Sciatic nerve (tissue), 2 donors: ENCODE results near the gene TRAK2. TPM values are rescaled to one million over a fixed set of nuclear protein-coding genes. Genes with fewer than 3 reads are reported as not detected.
"Not testable (repeated sequence)": the region's sequence is repeated elsewhere in the genome, so short reads cannot be mapped to it uniquely, and the experiment has no call there.

Experiments used
- ATAC-seq: fragments of 200-7000 bp; cut with Tn5 transposase; one replicate; pipeline ENCODE4 v1.9.1; 2020; ENCODE audit warnings: mild to moderate bottlenecking, moderate library complexity
- DNase-seq: peaks from one replicate; pipeline ENCODE4 v3.0.0-alpha.2; 2020; ENCODE audit warnings: low spot score
- intact Hi-C: fragments of 100-400 bp; cut with DNase I; formaldehyde crosslinking; loops from one replicate; pipeline ENCODE4 v1.14.2; 2022
- total RNA-seq: library from RNA; stranded (reverse); fragmentation: NEBNext Ultra II Directional; extraction: Animal tissue kit (Norgen Biotek cat#: 25700); gene quantifications from one replicate; pipeline ENCODE4 v1.2.1, GENCODE V29; 2021
- donor health status: DM: no; HTN: no; CAD: no.
- donor health status: DM: no; HTN: no; CAD: no.

The TRAK2 gene
- total RNA-seq, 1 donor from 2014 or later: 55.1 TPM

- intact Hi-C loops: no loop called here
- DNase-seq (no peak), ATAC-seq (no peak)
These were observed 1.8 kb upstream of the TRAK2 start for GRCh38 chr2:201452922-201453643.

DNA sequence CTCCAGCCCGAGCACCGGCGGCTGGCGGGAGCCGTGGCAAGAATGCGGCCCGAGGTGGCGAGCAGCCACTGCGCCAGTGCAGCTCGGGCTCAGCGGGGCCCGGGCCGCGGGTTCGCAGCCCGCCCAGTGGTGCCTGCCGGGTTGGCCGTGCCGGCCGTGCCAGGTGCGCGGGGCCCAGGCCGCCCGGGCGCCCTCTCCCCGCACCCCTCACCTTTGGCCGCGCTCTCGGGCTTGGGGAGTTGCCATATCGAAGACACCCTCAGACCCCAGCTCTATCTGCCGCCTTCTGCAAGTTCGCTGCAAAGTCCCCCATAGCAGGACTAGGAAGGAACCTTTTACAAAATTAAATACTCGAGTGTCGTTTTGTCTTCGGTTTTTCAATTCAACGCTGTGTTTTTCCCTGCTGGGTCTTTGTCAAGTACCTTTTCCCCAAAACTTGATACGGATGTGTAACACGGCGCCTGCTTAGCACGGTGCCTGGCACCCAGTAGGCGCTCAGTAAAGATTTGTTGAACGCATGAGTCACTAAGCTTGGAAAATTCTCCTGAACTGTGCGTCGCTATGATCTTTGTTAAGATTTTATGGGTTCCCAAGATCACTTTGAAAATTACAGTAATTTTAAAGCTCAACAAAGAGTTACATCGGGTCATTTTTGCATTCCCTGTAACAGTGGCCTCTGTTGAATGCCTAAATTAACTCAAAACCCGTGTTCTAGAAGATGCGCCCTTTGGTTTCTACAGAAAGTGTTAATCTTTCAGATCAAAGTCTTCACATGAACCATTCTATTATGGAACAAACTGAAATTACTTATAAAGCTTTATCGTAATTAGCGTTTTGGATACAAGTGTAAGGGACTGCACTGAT is 1.0 kb upstream of the TRAK2 start:
- no peak for ATAC-seq
- intact Hi-C loops: no loop called here
- no peak for DNase-seq

- intact Hi-C loops: no loop called here
- peak; percentile 57 for ATAC-seq
- DNase-seq: no peak
These were observed 335 bp downstream of the TRAK2 start for GRCh38 chr2:201450954-201451291.

GRCh38 chr2:201448701-201449100 is 2.6 kb downstream of the TRAK2 start:
- no peak for ATAC-seq
- intact Hi-C loops: no loop called here
- DNase-seq: no peak

DNA sequence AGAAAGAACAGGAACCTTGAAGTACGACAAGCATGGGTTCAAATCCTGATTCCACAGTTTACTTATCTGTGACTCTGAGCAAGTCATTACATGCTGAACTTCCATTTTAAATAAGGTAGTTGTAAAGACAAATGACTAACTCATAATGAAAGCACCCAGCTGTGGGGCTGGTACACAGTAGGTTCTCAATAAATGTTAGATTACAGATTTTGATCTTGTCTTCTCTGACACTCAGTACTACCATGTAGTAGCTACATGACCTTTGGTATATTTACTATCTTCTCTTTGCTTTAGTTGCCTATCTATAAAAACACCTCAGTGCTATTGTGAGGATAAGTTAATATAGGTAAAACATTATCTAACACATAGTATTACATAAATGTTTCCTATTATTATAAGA is 3.2 kb downstream of the TRAK2 start:
- DNase-seq: no peak
- intact Hi-C loops: no loop called here

DNA sequence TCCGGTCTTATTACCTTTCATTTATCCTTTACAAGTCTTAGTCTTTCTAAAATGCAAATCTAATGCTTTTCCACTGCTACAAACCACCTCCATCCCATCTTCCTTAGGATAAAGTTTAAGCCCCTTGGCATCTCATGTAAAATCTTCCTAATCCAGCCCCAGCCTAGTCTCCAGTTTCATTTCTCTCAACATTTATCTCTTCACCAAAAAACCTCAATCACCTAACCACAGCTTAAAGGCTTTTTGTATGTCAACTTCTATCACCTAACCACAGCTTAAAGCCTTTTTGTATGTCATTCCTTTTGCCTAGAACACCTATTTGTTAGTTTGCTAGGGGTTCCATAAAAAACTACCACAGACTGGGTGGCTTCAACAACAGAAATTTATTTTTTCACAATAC is 4.2 kb downstream of the TRAK2 start:
- ATAC-seq (no peak), DNase-seq (no peak)
- intact Hi-C loops: no loop called here

More for the DNA sequence above, 3.2 kb downstream of the TRAK2 start:
- no peak for ATAC-seq

DNA sequence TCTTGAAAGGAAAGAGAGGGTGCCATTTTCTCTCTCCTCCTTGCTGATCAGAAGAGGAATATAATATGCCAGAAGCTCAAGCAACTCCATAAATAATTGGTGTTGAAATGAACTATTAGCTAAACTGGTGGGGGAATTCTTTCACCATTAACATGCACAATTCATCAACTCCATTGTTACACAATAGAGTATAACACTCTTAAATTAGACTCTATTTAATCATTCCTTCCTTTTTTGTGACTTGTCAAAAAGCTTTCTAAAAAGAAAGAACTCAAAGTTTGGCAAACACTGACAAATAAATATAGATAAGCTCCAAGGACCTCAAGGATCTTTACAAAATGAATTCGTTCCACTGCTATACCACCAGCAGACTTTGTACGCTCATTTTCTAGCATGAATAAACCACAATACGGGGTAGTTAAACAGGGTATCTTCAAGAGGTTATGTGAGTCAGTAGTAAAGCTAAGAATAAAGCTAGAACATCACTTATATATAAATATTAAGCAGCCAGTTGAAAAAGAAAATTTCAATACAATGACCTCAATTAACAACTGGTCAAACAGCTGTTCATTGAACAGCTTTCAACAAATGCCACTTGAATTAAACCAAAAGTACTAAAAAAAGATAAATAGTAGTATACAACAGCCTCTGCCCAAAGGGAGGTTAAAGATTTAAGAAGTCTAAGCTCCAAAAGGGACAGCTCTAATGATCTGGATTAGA is 6.4 kb downstream of the TRAK2 start:
- intact Hi-C loops: no loop called here
- ATAC-seq: no peak
- DNase-seq: no peak

GRCh38 chr2:201441409-201441808 is 9.8 kb downstream of the TRAK2 start:
- ATAC-seq (no peak), DNase-seq (no peak)
- intact Hi-C loops: no loop called here

- ATAC-seq (no peak), DNase-seq (no peak)
- intact Hi-C loops: no loop called here
These were observed 11.1 kb downstream of the TRAK2 start for GRCh38 chr2:201440182-201440581.

- intact Hi-C loops, ATAC-seq, DNase-seq: not testable (repeated sequence)
These were observed 11.8 kb downstream of the TRAK2 start for GRCh38 chr2:201439336-201439922.

DNA sequence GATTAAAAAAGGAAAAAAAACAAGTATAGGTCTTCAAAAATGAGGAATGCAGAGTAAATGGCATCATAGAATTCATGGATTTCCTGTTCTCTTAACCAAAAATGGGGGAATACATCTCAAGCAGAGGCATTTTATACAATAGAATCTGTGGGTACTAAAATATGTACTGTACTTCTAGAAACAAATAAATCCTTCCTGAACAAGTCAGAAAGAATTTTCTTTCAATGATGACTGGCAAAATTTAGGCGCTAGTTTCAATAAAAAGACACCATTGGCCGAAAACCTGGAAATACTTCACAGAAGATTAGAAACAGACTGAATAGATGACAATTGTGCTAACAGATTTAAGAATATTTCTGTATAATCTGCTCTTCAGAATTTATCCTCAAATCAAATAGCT is 15.1 kb downstream of the TRAK2 start:
- ATAC-seq: no peak
- DNase-seq: no peak
- intact Hi-C loops: no loop called here

GRCh38 chr2:201433394-201433995 is 17.8 kb downstream of the TRAK2 start:
- DNase-seq: no peak
- intact Hi-C loops: no loop called here
- ATAC-seq: peak; percentile 55

DNA sequence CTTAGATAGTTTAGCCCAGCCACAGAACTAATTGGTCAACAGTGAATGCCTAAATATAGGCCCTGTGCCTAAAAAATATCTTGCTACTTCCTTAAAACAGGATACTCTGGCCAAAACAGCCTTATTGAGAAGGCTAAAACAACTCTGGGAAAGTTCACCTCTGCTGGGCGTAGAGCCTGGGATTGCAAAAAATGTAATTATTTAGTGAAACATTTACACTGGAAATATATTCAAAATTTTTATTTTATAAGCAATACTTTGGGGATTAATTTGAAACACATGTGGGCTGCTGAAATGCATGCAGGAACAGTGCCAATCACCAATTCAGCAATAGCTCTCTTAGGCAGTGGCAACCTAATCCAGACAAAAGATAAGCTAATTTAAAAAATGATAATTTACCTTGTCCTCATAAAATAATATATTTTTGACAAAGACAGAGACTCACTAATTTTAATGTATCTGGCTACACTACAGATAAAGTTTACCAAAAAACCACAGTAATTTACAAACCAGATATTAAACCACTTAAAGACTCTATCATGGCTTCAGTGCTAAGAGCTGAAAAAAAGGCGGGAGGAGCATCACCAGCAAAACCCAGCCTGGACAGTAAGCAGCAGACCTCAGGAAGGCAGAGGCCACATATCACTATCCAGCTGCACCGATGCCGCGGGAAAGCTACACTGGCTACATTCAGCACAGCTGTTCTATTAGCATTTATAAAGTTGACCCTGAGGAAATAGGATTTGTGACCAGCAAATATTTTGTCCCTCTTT is 18.5 kb downstream of the TRAK2 start:
- ATAC-seq (peak; percentile 86), DNase-seq (no peak)
- intact Hi-C loops: no loop called here

DNA sequence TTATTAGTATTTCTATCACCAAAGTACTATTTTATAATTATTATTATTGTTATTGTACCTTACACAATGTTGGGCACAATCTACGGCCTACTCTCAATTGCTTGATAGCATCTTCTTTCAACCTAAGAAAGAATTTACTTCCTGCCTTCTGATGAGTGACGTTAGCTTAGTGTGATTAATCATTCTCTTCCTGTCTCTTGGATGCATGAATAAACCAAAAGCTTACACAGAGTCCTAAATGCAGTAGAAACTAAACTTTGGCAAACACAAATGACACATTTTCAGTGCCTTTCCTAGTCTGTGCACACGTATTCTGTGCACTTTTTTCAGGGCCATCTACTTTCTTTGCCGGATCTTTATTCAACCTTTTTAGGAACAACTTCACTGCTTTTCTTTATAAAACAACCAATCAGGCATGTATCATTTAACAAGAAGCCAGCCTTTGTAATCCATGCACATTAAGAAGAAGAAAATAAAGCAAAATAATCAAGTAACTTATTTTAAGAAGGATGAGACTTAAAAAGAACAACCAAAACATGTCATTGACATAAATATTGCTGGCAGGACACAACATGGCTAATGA is 19.1 kb downstream of the TRAK2 start:
- intact Hi-C loops: no loop called here
- ATAC-seq (peak; percentile 69), DNase-seq (no peak)

DNA sequence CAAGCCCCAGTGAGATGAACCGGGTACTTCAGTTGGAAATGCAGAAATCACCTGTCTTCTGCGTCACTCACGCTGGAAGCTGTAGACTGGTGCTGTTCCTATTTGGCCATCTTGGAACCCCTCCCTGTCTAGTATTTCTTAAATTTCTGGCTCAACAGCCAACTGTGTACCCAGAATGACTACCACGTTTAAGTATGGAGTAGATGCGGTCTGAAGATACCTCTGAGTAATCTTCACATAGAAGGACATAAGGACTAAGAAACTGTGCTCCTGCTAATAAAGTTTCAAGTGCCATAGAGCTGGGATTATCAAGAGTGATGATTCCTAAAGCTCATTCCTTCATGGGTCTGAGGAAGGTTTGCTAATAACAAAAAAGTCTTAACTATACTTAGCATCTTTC is 20.4 kb downstream of the TRAK2 start:
- DNase-seq (no peak), ATAC-seq (no peak)
- intact Hi-C loops: no loop called here

DNA sequence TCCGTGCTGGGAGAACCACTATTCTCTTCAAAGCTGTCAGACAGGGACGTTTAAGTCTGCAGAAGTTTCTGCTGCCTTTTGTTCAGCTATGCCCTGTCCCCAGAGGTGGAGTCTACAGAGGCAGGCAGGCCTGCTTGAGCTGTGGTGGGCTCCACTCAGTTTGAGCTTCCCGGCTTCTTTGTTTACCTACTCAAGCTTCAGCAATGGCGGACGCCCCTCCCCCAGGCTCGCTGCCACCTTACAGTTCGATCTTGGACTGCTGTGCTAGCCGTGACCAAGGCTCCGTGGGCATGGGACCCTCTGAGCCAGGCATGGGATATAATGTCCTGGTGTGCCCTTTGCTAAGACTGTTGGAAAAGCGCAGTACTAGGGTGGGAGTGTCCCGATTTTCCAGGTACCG is 20.9 kb downstream of the TRAK2 start:
- intact Hi-C loops, ATAC-seq, DNase-seq: not testable (repeated sequence)

GRCh38 chr2:201429835-201430234 is 21.4 kb downstream of the TRAK2 start:
- intact Hi-C loops, DNase-seq, ATAC-seq: not testable (repeated sequence)

DNA sequence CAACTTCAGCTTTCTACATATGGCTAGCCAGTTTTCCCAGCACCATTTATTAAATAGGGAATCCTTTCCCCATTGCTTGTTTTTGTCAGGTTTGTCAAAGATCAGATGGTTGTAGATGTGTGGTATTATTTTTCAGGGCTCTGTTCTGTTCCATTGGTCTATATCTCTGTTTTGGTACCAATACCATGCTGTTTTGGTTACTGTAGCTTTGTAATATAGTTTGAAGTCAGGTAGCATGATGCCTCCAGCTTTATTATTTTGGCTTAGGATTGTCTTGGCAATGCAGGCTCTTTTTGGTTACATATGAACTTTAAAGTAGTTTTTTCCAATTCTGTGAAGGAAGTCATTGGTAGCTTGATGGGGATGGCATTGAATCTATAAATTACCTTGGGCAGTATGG is 22.9 kb downstream of the TRAK2 start:
- intact Hi-C loops, ATAC-seq: not testable (repeated sequence)

More for the DNA sequence above, 22.9 kb downstream of the TRAK2 start:
- not testable (repeated sequence) for DNase-seq
